IPS DF 6.9 (cell line): Measurements from ENCODE around the gene SEC14L1.

Source experiments
- DNase-seq: peaks from one replicate; pipeline ENCODE4 v3.0.0-alpha.2; 2013; ENCODE audit warnings: low read depth, low spot score
- H3K27ac ChIP-seq: one replicate; pipeline ENCODE4 v1.5.1; 2013; ENCODE audit warnings: low read length, control low read depth
- H3K27me3 ChIP-seq: 2 replicates; pipeline ENCODE4 v1.6.1; 2013; ENCODE audit warnings: mild to moderate bottlenecking, low read length; ENCODE audit not compliant: control insufficient read depth, insufficient read depth
- H3K36me3 ChIP-seq: 2 replicates; pipeline ENCODE4 v1.6.1; 2013; ENCODE audit warnings: low read length; ENCODE audit not compliant: control insufficient read depth, insufficient read depth
- H3K4me1 ChIP-seq: 2 replicates; pipeline ENCODE4 v1.6.1; 2013; ENCODE audit warnings: low read length; ENCODE audit not compliant: control insufficient read depth, insufficient read depth
- H3K4me3 ChIP-seq: 2 replicates; pipeline ENCODE4 v1.5.1; 2013; ENCODE audit warnings: mild to moderate bottlenecking, low read length
- H3K9me3 ChIP-seq: 2 replicates; pipeline ENCODE4 v1.6.1; 2013; ENCODE audit warnings: low read length, inconsistent platforms; ENCODE audit not compliant: control insufficient read depth, insufficient read depth
- WGBS: extraction: QIAGEN DNeasy Blood & Tissue Kit; methylation state at CpG from one replicate; pipeline ENCODE4 v1.1.7; 2013; ENCODE audit warnings: mixed read lengths, missing lambda C conversion rate; ENCODE audit not compliant: insufficient read length, insufficient coverage; 5-methylcytosine and 5-hydroxymethylcytosine counted together

Gene SEC14L1

DNA sequence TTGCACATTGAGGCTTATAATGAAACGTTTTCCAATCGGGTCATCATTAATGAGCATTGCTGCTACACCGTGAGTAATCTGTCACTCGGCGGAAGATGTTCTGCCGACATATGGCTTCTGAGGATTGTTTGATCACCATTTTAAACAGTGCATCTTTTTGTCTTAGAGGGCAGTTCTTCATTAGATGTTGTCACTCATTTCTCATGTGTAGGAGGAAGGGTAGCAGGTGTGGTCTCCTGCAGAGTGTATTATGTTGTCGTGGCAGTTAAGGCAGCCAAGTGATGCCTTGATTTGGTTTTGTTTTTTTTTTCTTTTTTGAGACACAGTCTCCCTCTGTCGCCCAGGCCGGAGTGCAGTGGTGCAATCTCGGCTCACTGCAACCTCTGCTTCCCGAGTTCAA lies 50.5 kb downstream of the SEC14L1 start:
- no peaks in the 10 kb centered on the region for H3K9me3 ChIP-seq
- no peaks in the 10 kb centered on the region for H3K27me3 ChIP-seq
- H3K27ac ChIP-seq, result no peak overlapping the region
- no peak for DNase-seq
- no peak overlapping the region for H3K4me3 ChIP-seq
- H3K4me1 ChIP-seq, result no peaks in the 10 kb centered on the region
- no CpG with 5 or more reads among the region's 11 CpGs for WGBS
- H3K36me3 ChIP-seq, result no peaks in the 10 kb centered on the region

DNA sequence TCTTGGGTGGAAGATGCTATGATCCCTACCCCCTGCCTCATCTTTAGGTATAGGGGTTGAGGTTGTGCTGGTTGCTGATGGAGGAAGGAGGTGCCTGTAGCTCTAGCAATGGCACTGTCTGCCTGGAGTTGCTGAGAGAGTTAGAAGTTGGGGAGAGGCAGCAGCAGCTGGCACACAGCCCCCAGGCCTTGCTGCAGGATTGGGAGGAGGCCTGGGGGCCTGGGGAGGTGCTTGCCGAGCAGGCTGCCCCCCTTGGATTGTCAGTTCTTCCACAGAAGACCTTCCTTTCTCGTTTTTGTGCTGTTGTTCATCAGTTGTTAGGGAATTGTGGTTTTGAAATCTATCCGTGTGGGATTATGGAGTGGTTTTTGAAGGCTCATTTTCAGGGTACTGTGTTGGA lies 52.9 kb downstream of the SEC14L1 start:
- WGBS, result no CpG with 5 or more reads among the region's 3 CpGs

DNA sequence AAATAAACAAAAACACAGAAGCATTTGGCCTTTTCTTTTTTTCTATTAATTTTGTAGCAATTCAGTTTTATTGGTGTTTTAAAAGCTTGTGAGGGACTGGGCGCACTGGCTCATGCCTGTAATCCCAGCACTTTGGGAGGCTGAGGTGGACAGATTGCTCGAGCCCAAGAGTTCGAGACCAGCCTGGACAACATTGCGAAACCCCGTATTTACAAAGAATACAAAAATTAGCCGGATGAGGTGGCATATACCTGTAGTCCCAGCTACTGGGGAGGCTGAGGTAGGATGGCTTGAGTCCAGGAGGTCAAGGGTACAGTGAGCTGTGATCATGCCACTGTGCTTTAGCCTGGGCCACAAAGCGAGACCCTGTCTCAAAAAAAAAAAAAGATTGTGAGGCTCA lies 53.4 kb downstream of the SEC14L1 start:
- WGBS, result no CpG with 5 or more reads among the region's 7 CpGs
- Histone ChIP-seq H3K27me3 (no peaks in the 10 kb centered on the region), H3K36me3 (no peaks in the 10 kb centered on the region), H3K27ac (no peak overlapping the region), H3K4me3 (no peak overlapping the region), H3K4me1 (no peaks in the 10 kb centered on the region), H3K9me3 (no peaks in the 10 kb centered on the region)
- no peak for DNase-seq

More for the DNA sequence above, 52.9 kb downstream of the SEC14L1 start:
- no peak overlapping the region for H3K27ac ChIP-seq
- no peaks in the 10 kb centered on the region for H3K27me3 ChIP-seq
- no peaks in the 10 kb centered on the region for H3K36me3 ChIP-seq
- H3K4me1 ChIP-seq, result no peaks in the 10 kb centered on the region
- H3K4me3 ChIP-seq, result no peak overlapping the region
- no peak for DNase-seq
- H3K9me3 ChIP-seq, result no peaks in the 10 kb centered on the region

DNA sequence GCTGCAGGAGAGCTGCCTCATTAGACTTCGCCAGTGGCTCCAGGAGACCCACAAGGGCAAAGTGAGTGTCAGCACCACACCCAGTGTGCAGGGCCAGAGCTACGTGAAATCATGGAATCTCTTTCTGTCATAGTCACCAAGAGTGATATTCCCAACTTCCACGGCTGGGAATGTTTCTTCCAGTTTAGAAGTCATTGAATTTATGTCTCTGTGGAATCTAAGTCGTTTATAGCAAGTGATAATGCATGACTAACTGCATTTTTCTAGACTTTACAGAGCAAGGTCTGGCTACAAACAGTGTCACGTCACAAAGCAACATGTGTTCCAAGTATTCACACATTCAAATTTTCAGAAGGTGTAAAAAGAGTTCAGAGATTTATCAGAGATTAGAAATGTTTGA lies 55.5 kb downstream of the SEC14L1 start:
- no peak for DNase-seq
- Histone ChIP-seq H3K4me1 (no peaks in the 10 kb centered on the region), H3K27me3 (no peaks in the 10 kb centered on the region), H3K27ac (no peak overlapping the region), H3K36me3 (0 out of 2 replicates have a peak, but pooled peaks cover 5% of the 10 kb centered on the region), H3K4me3 (no peak overlapping the region), H3K9me3 (no peaks in the 10 kb centered on the region)
- WGBS, result no CpG with 5 or more reads among the region's 5 CpGs

DNA sequence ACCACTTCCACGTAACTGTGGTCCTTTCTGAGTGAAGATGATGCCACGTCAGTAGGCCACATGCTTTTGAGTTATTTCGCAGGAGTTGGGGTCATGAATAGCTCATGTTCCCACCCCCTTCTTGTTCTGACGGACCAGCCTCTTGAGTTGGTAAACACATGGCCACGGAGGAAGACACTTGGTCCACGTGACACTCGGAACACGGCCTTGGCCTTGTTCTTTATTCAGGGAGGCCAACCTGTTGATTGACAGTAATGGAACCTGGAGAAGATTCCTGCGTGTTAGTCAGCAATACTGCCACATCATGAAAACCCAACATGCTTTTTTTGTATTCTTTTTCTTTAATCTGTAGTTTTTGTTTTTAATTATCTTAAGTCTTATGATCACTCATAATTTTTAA lies 56.3 kb downstream of the SEC14L1 start:
- no peaks in the 10 kb centered on the region for H3K4me1 ChIP-seq
- H3K36me3 ChIP-seq, result 0 out of 2 replicates have a peak, but pooled peaks cover 5% of the 10 kb centered on the region
- WGBS, result no CpG with 5 or more reads among the region's 9 CpGs
- H3K4me3 ChIP-seq, result no peak overlapping the region
- DNase-seq, result no peak
- H3K9me3 ChIP-seq, result no peaks in the 10 kb centered on the region
- H3K27ac ChIP-seq, result no peak overlapping the region
- H3K27me3 ChIP-seq, result no peaks in the 10 kb centered on the region

DNA sequence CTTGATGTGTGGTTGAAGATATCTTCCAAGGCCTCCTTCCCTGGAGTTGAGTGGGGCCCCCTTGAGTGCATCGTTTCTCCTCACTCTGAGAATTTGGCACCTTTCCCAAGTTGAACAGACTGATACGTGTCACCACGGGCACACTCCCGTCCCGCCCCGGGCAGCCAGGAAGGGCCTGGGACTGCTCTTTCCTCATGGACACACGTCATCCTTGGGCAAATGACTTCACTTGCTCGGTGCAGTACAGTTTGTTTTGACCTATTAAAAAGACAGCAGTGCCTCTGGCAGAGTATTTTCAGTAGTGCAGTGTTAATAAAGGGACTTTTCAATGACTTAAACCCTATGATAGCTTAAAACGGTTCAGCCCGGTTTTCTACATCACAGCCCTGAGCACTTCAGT lies 59.9 kb downstream of the SEC14L1 start:
- DNase-seq, result no peak
- Histone ChIP-seq H3K9me3 (no peaks in the 10 kb centered on the region), H3K4me3 (no peak overlapping the region), H3K27ac (no peak overlapping the region), H3K27me3 (no peaks in the 10 kb centered on the region), H3K4me1 (no peaks in the 10 kb centered on the region), H3K36me3 (0 out of 2 replicates have a peak, but pooled peaks cover 5% of the 10 kb centered on the region)
- WGBS, result no CpG with 5 or more reads among the region's 10 CpGs

DNA sequence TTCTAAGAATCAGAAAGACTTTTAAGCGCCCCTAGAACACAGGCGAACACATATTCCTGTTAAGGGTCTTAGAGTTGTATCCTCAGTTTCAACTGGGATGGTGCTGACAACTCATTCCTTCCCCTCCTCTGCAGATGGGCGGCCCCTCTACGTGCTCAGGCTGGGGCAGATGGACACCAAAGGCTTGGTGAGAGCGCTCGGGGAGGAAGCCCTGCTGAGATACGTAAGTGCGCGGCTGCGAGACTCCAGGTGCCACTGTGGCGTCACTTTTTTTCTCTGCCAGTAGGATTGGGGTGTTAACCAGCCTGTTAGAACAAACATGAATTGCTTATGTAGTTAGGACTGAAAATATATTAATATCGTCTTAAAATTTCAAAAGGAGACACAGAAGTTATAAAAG lies 62.7 kb downstream of the SEC14L1 start:
- Histone ChIP-seq H3K27me3 (no peaks in the 10 kb centered on the region), H3K36me3 (0 out of 2 replicates have a peak, but pooled peaks cover 5% of the 10 kb centered on the region), H3K27ac (no peak overlapping the region), H3K9me3 (no peaks in the 10 kb centered on the region), H3K4me1 (no peaks in the 10 kb centered on the region), H3K4me3 (no peak overlapping the region)
- no CpG with 5 or more reads among the region's 12 CpGs for WGBS
- DNase-seq, result no peak

DNA sequence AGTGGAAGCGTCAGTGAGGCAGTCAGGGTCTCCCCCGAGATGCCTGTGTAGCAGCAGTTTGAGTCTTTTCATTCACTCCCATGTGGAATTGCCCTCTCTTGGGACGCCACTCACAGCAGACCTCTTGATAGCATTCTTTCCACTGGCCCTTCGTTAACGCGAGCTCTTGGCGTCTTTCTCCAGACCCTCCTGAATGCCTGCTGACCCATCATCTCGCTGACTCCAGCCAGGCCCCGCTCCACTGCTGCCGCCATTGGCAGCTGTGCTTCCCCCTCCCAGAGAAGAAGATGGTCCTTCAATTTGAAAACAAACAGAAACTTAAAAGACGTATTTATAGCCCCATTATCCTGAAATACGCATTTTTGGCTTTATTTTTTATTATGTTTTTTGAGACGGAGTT lies 63.1 kb downstream of the SEC14L1 start:
- Histone ChIP-seq H3K9me3 (no peaks in the 10 kb centered on the region), H3K27ac (no peak overlapping the region), H3K27me3 (no peaks in the 10 kb centered on the region), H3K4me1 (no peaks in the 10 kb centered on the region), H3K4me3 (no peak overlapping the region), H3K36me3 (0 out of 2 replicates have a peak, but pooled peaks cover 5% of the 10 kb centered on the region)
- no peak for DNase-seq
- WGBS, result no CpG with 5 or more reads among the region's 13 CpGs

DNA sequence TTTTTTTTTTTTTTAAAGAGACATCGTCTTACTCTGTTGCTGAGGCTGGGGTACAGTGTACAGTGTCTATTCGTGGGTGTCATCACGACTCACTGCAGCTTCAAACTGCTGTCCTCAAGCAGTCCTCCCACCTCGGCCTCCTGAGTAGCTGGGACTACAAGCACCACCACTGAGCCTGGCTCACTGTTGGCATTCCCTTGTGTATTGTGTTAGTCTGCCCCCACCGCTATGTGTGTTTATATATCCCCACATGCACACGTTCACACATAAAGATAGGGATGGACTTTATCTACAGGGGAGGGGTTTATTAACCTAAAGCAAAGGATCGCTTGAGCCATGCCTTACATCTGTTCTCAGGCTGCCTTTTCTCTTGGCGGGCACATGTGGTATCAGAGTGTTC lies 63.8 kb downstream of the SEC14L1 start:
- H3K36me3 ChIP-seq, result 0 out of 2 replicates have a peak, but pooled peaks cover 5% of the 10 kb centered on the region
- H3K4me1 ChIP-seq, result no peaks in the 10 kb centered on the region
- WGBS, result no CpG with 5 or more reads among the region's 8 CpGs
- DNase-seq, result no peak
- no peak overlapping the region for H3K4me3 ChIP-seq
- no peak overlapping the region for H3K27ac ChIP-seq
- H3K9me3 ChIP-seq, result no peaks in the 10 kb centered on the region
- H3K27me3 ChIP-seq, result no peaks in the 10 kb centered on the region

DNA sequence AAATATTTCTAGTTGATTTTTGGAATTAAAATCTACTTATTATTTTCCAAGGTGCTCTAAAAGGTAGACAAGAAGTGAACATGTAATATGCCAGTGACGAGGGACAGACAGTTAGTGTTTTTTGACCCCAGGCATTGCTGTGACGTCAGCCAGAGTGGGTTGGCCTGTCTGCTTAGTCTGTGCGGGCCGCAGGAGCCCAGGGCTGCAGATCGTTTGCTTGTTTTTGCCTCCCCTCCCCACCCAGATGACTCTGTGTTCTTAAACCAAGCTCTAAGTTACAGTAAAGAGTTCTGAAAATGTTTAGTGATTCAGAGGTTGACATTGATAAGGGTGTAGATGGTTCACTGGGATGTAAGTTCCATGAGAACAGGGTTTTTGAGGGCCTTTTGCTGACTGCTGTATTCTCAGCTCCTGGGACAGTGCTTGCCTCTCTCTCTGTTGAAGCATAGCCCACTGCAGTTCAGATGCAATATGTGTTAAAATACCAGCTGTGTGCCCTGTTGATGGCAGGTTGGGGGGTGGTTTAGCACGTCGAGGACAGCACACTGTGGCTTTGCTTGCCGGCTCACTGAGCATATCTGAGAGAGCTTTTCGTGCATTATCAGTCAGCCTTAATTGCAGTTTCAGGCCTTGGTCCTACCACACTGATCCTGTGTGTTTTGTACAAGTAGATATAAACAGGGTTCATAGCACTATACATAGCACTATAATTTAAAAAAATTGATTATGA lies 64.8 kb downstream of the SEC14L1 start:
- H3K4me3 ChIP-seq, result no peak overlapping the region
- H3K4me1 ChIP-seq, result no peaks in the 10 kb centered on the region
- H3K36me3 ChIP-seq, result 0 out of 2 replicates have a peak, but pooled peaks cover 9% of the 10 kb centered on the region
- WGBS, result no CpG with 5 or more reads among the region's 9 CpGs
- no peak overlapping the region for H3K27ac ChIP-seq
- DNase-seq, result no peak
- no peaks in the 10 kb centered on the region for H3K27me3 ChIP-seq
- H3K9me3 ChIP-seq, result no peaks in the 10 kb centered on the region
